ENCODE results near the gene BCAS1. TPM values are rescaled to one million over a fixed set of nuclear protein-coding genes. Genes with fewer than 3 reads are reported as not detected.

The BCAS1 gene
- total RNA-seq, 2 experiments from 2014 or later: 0.16 to 0.19 TPM

DNA sequence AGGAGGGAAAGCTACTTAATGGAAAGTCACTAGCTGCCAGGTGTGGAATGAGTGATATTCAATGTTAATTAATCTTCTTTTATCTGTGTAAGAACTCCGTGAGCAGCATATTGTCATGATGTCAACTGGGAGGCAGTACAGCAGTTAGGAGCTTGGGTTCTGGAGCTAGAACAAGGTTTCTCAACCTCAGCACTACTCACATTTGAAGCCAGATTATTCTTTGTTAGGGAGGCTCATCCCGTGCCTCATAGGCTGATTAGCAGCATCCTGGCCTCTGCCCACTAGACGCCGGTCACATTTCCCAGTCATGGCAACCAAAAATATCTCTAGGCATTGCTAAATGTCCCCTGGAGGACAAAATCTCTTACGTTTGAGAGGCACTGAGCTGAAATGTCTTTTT, 41.2 kb downstream of the BCAS1 start:
- Histone ChIP-seq H3K27ac (ENCODE audit: low read depth, low read length, poor library complexity, severe bottlenecking) (no peak overlapping the region), H3K79me2 (ENCODE audit: insufficient read depth, low read depth, low read length) (no peaks in the 10 kb centered on the region), H3K36me3 (ENCODE audit: insufficient read depth, low read length) (no peaks in the 10 kb centered on the region), H3K4me1 (ENCODE audit: insufficient read depth, low read length, poor library complexity, severe bottlenecking) (no peaks in the 10 kb centered on the region), H3K9me2 (ENCODE audit: insufficient read depth, low read length) (no peaks in the 10 kb centered on the region), H3K4me3 (ENCODE audit: low read depth, low read length, poor library complexity, severe bottlenecking) (no peak overlapping the region), H2AFZ (ENCODE audit: low read length) (no peak overlapping the region), H3K9me3 (ENCODE audit: low read length) (no peaks in the 10 kb centered on the region), H3K4me2 (ENCODE audit: low read length) (no peak overlapping the region), H4K20me1 (ENCODE audit: insufficient read depth, low read length) (no peaks in the 10 kb centered on the region)
- POLR2A ChIA-PET: no interaction called here
- no TSS peak for BruUV-seq (replicated peaks)
- DNase-seq (ENCODE audit: low spot score): no peak
- TF ChIP-seq, protein P1, sequence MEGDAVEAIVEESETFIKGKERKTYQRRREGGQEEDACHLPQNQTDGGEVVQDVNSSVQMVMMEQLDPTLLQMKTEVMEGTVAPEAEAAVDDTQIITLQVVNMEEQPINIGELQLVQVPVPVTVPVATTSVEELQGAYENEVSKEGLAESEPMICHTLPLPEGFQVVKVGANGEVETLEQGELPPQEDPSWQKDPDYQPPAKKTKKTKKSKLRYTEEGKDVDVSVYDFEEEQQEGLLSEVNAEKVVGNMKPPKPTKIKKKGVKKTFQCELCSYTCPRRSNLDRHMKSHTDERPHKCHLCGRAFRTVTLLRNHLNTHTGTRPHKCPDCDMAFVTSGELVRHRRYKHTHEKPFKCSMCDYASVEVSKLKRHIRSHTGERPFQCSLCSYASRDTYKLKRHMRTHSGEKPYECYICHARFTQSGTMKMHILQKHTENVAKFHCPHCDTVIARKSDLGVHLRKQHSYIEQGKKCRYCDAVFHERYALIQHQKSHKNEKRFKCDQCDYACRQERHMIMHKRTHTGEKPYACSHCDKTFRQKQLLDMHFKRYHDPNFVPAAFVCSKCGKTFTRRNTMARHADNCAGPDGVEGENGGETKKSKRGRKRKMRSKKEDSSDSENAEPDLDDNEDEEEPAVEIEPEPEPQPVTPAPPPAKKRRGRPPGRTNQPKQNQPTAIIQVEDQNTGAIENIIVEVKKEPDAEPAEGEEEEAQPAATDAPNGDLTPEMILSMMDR (conservative IDR thresholded peaks at IDR 0.05; ENCODE audit: low read length): no peak
- TF ChIP-seq EZH2phosphoT487 (IDR thresholded peaks at IDR 0.05; ENCODE audit: borderline replicate concordance, low read depth, low read length): no peak
- intact Hi-C loops (cut with micrococcal nuclease; ENCODE audit: unreplicated experiment): no loop called here
- CTCF ChIA-PET (ENCODE audit: unreplicated experiment): no interaction called here

DNA sequence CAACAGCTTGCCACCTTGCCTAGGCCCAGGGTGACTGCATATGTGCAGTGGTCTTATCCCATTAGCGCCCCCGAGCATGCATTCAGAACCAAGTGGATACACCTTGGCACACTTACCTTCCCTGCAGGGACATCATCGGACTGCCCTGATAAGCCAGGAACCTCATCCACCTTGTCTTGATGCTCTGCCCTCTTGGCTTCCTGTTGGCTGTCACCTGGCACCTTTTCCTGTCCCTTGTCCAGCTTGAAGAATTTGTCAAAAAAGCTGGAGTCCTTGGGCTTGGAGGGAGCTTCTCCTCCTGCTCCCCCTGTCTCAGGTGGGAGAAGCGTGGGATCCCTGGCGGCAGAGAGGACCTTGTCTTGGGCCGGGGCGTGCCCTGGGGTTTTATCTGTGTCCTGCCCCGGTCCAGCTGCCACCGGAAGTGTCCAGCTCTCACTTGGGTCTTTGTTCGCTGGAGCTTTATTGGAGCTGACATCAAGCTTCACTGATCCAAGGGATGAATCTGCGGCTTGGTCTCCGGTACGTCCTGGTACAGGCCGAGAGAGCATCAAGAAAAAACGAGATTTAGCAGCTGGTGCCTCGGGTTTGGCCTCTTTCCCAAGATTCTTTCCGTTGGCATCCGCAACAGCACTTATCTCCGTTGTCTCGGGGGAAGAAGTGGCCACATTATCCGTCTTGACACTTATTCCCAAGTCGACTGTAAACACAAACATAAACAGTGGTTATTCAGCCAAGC, 42.0 kb downstream of the BCAS1 start:
- Histone ChIP-seq H3K9me3 (ENCODE audit: low read length) (no peaks in the 10 kb centered on the region), H3K36me3 (ENCODE audit: insufficient read depth, low read length) (no peaks in the 10 kb centered on the region), H2AFZ (ENCODE audit: low read length) (no peak overlapping the region), H3K79me2 (ENCODE audit: insufficient read depth, low read depth, low read length) (no peaks in the 10 kb centered on the region), H3K9me2 (ENCODE audit: insufficient read depth, low read length) (no peaks in the 10 kb centered on the region), H3K27ac (ENCODE audit: low read depth, low read length, poor library complexity, severe bottlenecking) (no peak overlapping the region), H4K20me1 (ENCODE audit: insufficient read depth, low read length) (no peaks in the 10 kb centered on the region), H3K4me1 (ENCODE audit: insufficient read depth, low read length, poor library complexity, severe bottlenecking) (no peaks in the 10 kb centered on the region), H3K4me3 (ENCODE audit: low read depth, low read length, poor library complexity, severe bottlenecking) (no peak overlapping the region), H3K4me2 (ENCODE audit: low read length) (no peak overlapping the region)
- BruUV-seq (replicated peaks): no TSS peak
- intact Hi-C loops (cut with micrococcal nuclease; ENCODE audit: unreplicated experiment): no loop called here
- TF ChIP-seq EZH2phosphoT487 (IDR thresholded peaks at IDR 0.05; ENCODE audit: borderline replicate concordance, low read depth, low read length): no peak
- TF ChIP-seq, protein P1 (conservative IDR thresholded peaks at IDR 0.05; ENCODE audit: low read length): no peak
- no peak for DNase-seq (ENCODE audit: low spot score)
- ChIA-PET CTCF (ENCODE audit: unreplicated experiment) (no interaction called here), POLR2A (interaction anchor here (1.0 to 1.1 kb wide), 2 partner anchors 11 to 45 kb away, joined by 3 to 4 read pairs; no protein-coding TSS in a partner anchor)

DNA sequence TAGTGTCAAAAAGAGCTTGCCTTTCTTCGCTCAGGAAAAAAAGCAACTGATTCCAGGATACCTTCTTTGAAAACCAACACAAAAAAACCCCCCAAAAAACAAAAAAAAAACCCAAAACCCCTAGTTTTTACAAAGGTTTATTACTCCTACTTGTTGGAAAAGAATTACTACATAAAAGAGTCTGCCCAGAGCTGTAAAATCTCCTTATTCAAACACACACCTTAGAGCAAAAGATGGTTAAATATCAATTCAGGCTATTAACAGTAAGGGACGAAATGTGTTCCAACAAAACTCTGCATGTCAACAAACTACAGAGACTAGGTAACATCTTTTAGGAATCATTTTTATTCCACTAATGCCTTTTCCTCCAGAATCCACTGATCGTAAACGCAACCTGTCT, 42.7 kb downstream of the BCAS1 start:
- H3K9me2 ChIP-seq (ENCODE audit: insufficient read depth, low read length): no peaks in the 10 kb centered on the region
- no peaks in the 10 kb centered on the region for H3K9me3 ChIP-seq (ENCODE audit: low read length)
- no peak overlapping the region for H3K4me2 ChIP-seq (ENCODE audit: low read length)
- H3K36me3 ChIP-seq (ENCODE audit: insufficient read depth, low read length): no peaks in the 10 kb centered on the region
- TF ChIP-seq, protein P1 (conservative IDR thresholded peaks at IDR 0.05; ENCODE audit: low read length): no peak
- no peak for TF ChIP-seq EZH2phosphoT487 (IDR thresholded peaks at IDR 0.05; ENCODE audit: borderline replicate concordance, low read depth, low read length)
- DNase-seq (ENCODE audit: low spot score): no peak
- H3K27ac ChIP-seq (ENCODE audit: low read depth, low read length, poor library complexity, severe bottlenecking): no peak overlapping the region
- H2AFZ ChIP-seq (ENCODE audit: low read length): no peak overlapping the region
- BruUV-seq (replicated peaks): no TSS peak
- H3K4me1 ChIP-seq (ENCODE audit: insufficient read depth, low read length, poor library complexity, severe bottlenecking): no peaks in the 10 kb centered on the region
- ChIA-PET CTCF (ENCODE audit: unreplicated experiment) (no interaction called here), POLR2A (interaction anchor here (0.7 to 1.1 kb wide), 3 partner anchors 10 to 719 kb away, joined by 3 to 4 read pairs (median 3); no protein-coding TSS in a partner anchor)
- intact Hi-C loops (cut with micrococcal nuclease; ENCODE audit: unreplicated experiment): no loop called here
- no peak overlapping the region for H3K4me3 ChIP-seq (ENCODE audit: low read depth, low read length, poor library complexity, severe bottlenecking)
- no peaks in the 10 kb centered on the region for H4K20me1 ChIP-seq (ENCODE audit: insufficient read depth, low read length)
- H3K79me2 ChIP-seq (ENCODE audit: insufficient read depth, low read depth, low read length): no peaks in the 10 kb centered on the region
